GM12878 (cell line): ENCODE data around the gene OPN3. TPM values are rescaled to one million over a fixed set of nuclear protein-coding genes. Genes with fewer than 3 reads are reported as not detected.

Source experiments
- ATAC-seq: fragments of 200-7000 bp; cut with Tn5 transposase; 3 replicates; pipeline ENCODE4 v1.9.1; 2020; ENCODE audit warnings: mild to moderate bottlenecking, moderate library complexity
- BruUV-seq: library from RNA; stranded (reverse); fragments of 400-500 nt; replicated peaks from 2 replicates; lab custom pipeline; 2021; lab: Mats Ljungman, UMichigan
- CTCF ChIA-PET: fragments of 300-600 bp; sonication (Branson Sonifier 250); formaldehyde crosslinking; extraction: SDS; loops from one replicate; lab custom pipeline; 2021; ENCODE audit warnings: inconsistent platforms; lab: Yijun Ruan, JAX
- POLR2A ChIA-PET: fragments of 350-600 bp; formaldehyde crosslinking; extraction: SDS; loops from one replicate; lab custom pipeline; 2021; ENCODE audit warnings: inconsistent platforms; lab: Charles Lee
- RAD21 ChIA-PET: fragments of 300-600 bp; sonication (Branson Sonifier 250); formaldehyde crosslinking; loops from one replicate; lab custom pipeline; 2023; ENCODE audit warnings: antibody characterized with exemption; ENCODE audit not compliant: unreplicated experiment; lab: Charles Lee
- SMC1A ChIA-PET: fragments of 300-600 bp; sonication (Branson Sonifier 250); formaldehyde crosslinking; loops from one replicate; lab custom pipeline; 2023; ENCODE audit not compliant: unreplicated experiment, uncharacterized antibody; lab: Charles Lee
- DNase-seq: peaks from one replicate; pipeline ENCODE4 v3.0.0-alpha.2; 2011; ENCODE audit warnings: low read depth, low spot score
- FAIRE-seq: peaks from 3 replicates; lab custom pipeline; 2011; peaks lifted over from hg19 to GRCh38; lab: Jason Lieb, UNC
- H2AFZ ChIP-seq: 2 replicates; pipeline ENCODE4 v1.6.0; 2011; ENCODE audit warnings: low read depth, low read length, control low read depth; ENCODE audit not compliant: control insufficient read depth
- H3K27ac ChIP-seq: 2 replicates; pipeline ENCODE4 v1.5.1; 2011; ENCODE audit warnings: control low read depth; ENCODE audit not compliant: control insufficient read depth, insufficient read depth
- H3K27me3 ChIP-seq, 2 experiments: replicated peaks in 1 of 2; 2 replicates each; pipeline versions ENCODE4 v1.6.0 to v1.6.1; 2011; ENCODE audit warnings: low read length in 1 of 2; ENCODE audit not compliant: control insufficient read depth in 2 of 2, insufficient read depth in 2 of 2
- H3K36me3 ChIP-seq, 2 experiments: 2 replicates each; pipeline ENCODE4 v1.5.1; 2011; ENCODE audit warnings: low read length in 1 of 2; ENCODE audit not compliant: control insufficient read depth in 2 of 2, insufficient read depth in 2 of 2
- H3K4me1 ChIP-seq: 2 replicates; pipeline ENCODE4 v1.6.1; 2011; ENCODE audit warnings: mild to moderate bottlenecking, low read length, moderate library complexity, mixed read lengths; ENCODE audit not compliant: control insufficient read depth, insufficient read depth
- H3K4me2 ChIP-seq: 2 replicates; pipeline ENCODE4 v1.6.0; 2011; ENCODE audit warnings: control low read depth; ENCODE audit not compliant: control insufficient read depth, insufficient read depth
- H3K4me3 ChIP-seq: fragments of 200-600 bp; sonication (generic); 2 replicates; pipeline ENCODE4 v1.5.1; 2016
- H3K79me2 ChIP-seq: 2 replicates; pipeline ENCODE4 v1.6.0; 2011; ENCODE audit warnings: low read length; ENCODE audit not compliant: control insufficient read depth, insufficient read depth
- H3K9ac ChIP-seq: 2 replicates; pipeline ENCODE4 v1.8.0; 2011; ENCODE audit warnings: low read length, control low read depth, mixed read lengths; ENCODE audit not compliant: control insufficient read depth, insufficient read depth
- H3K9me3 ChIP-seq: replicated peaks from 3 replicates; pipeline ENCODE4 v1.5.1; 2011; ENCODE audit warnings: mild to moderate bottlenecking, low read length; ENCODE audit not compliant: control insufficient read depth, insufficient read depth
- H4K20me1 ChIP-seq: 2 replicates; pipeline ENCODE4 v1.6.0; 2011; ENCODE audit not compliant: control insufficient read depth, insufficient read depth
- MAX ChIP-seq: IDR thresholded peaks from 2 replicates; pipeline ENCODE4 v1.6.1; 2012; ENCODE audit warnings: low read depth, low read length, improper control_type of control experiment
- MYB ChIP-seq: fragments of 150-350 bp; IDR thresholded peaks from 2 replicates; pipeline ENCODE4 v1.6.1; 2014; ENCODE audit warnings: mild to moderate bottlenecking, low read depth, low read length, borderline replicate concordance
- NR2F1 ChIP-seq: fragments of 450-650 bp; conservative IDR thresholded peaks from 2 replicates; pipeline ENCODE4 v1.6.1; 2017; ENCODE audit warnings: mild to moderate bottlenecking
- POLR2AphosphoS2 ChIP-seq: IDR thresholded peaks from 2 replicates; pipeline ENCODE4 v1.6.1; 2011; ENCODE audit warnings: low read depth, mild to moderate bottlenecking, low read length, improper control_type of control experiment, moderate library complexity
- RCOR1 ChIP-seq: conservative IDR thresholded peaks from 2 replicates; pipeline ENCODE4 v1.6.1; 2012; ENCODE audit warnings: low read depth, low read length, improper control_type of control experiment
- RFX5 ChIP-seq: IDR thresholded peaks from 2 replicates; pipeline ENCODE4 v1.6.1; 2011; ENCODE audit warnings: low read depth, low read length, improper control_type of control experiment
- SUZ12 ChIP-seq: fragments of 200-600 bp; sonication (generic); IDR thresholded peaks from one replicate; pipeline ENCODE4 v1.6.1; 2018; ENCODE audit warnings: antibody characterized with exemption, mild to moderate bottlenecking; ENCODE audit not compliant: unreplicated experiment
- USF2 ChIP-seq: IDR thresholded peaks from 2 replicates; pipeline ENCODE4 v1.6.1; 2011; ENCODE audit warnings: low read depth, low read length, improper control_type of control experiment, borderline replicate concordance
- WRNIP1 ChIP-seq: IDR thresholded peaks from 2 replicates; pipeline ENCODE4 v1.6.1; 2011; ENCODE audit warnings: low read depth, low read length, improper control_type of control experiment, borderline replicate concordance
- WGBS: methylation state at CpG from one replicate; pipeline ENCODE4 v1.1.6; 2016; ENCODE audit warnings: low lambda C conversion rate; ENCODE audit not compliant: insufficient replicate concordance, insufficient coverage; ENCODE audit errors: missing lambda C conversion rate; 5-methylcytosine and 5-hydroxymethylcytosine counted together
- in situ Hi-C: fragments of 300-500 bp; cut with MboI; formaldehyde crosslinking; loops from 9 replicates; pipeline ENCODE4 v1.14.3; 2018; ENCODE audit warnings: mixed read lengths
- intact Hi-C: fragments of 100-400 bp; cut with micrococcal nuclease; formaldehyde crosslinking; loops from one replicate; pipeline ENCODE4 v1.14.2; 2022; ENCODE audit not compliant: unreplicated experiment
- polyA plus RNA-seq, 11 experiments: library from polyadenylated mRNA; depleted of rRNA in 4 of 11; unstranded in 6 of 11; stranded (reverse) in 5 of 11; fragments of >200 nt; fragmentation: Nextera tagmentation in 4 of 11; fragmentation: Illumina TruSeq in 1 of 11; extraction: Ambion mirVana in 4 of 11; extraction: Trizol in 1 of 11; gene quantifications; 1 replicate in 1 of 11; 2 replicates in 10 of 11; pipeline versions ENCODE4 v1.2.1 to v1.2.3, GENCODE V29; 2011 to 2016; ENCODE audit warnings: inconsistent platforms in 2 of 11, missing spikeins in 2 of 11, low read depth in 1 of 11
- total RNA-seq, 4 experiments: library from RNA; depleted of rRNA in 3 of 4; stranded (reverse); fragments of >200 nt in 3 of 4; fragmentation: Illumina TruSeq in 1 of 4; extraction: Trizol in 1 of 4; gene quantifications; 2 replicates each; pipeline versions ENCODE4 v1.2.1 to v1.2.3, GENCODE V29; 2013 to 2021

OPN3 gene
- total and polyA plus RNA-seq, 10 of the 15 experiments (the other 5 are each of a cell fraction or from before 2014, with no cell fraction given), result 0.26 to 12.2 (median 7.4) TPM

- TF ChIP-seq MYB (no peak), WRNIP1 (no peak), RFX5 (no peak), RCOR1 (no peak), NR2F1 (no peak)
Measured at GRCh38 chr1:241612533-241613477, 27.4 kb downstream of the OPN3 start (continued).

GRCh38 chr1:241611736-241612135, 28.4 kb downstream of the OPN3 start:
- WGBS, result 100% methylated on average over 1 of the region's 1 CpG
- BruUV-seq, result no TSS peak
- ChIA-PET CTCF (interaction anchor here (0.6 to 4.8 kb wide), 40 partner anchors 8 to 1625 kb away, joined by 3 to 59 read pairs (median 5); partner anchors contain the start of genes EXO1, MAP1LC3C and WDR64), RAD21 (interaction anchor here (0.9 to 2.5 kb wide), 9 partner anchors 10 to 389 kb away, joined by 3 to 23 read pairs (median 5); partner anchors contain the start of genes FH and KMO), SMC1A (interaction anchor here (0.6 to 2.9 kb wide), 15 partner anchors 10 to 517 kb away, joined by 3 to 28 read pairs (median 3); partner anchors contain the start of gene KMO)
- Histone ChIP-seq H3K36me3 (no peaks in the 10 kb centered on the region), H2AFZ (no peak overlapping the region), H3K27ac (no peak overlapping the region), H3K9me3 (no peaks in the 10 kb centered on the region), H4K20me1 (no peaks in the 10 kb centered on the region), H3K4me1 (peaks cover 5% of the 10 kb centered on the region; the same call in 1 of the 2 replicates), H3K79me2 (no peaks in the 10 kb centered on the region), H3K27me3 (no peaks in the 10 kb centered on the region)
- ATAC-seq (no peak), DNase-seq (no peak)
- intact Hi-C loops (loop anchor here (2.0 to 10.0 kb wide), 6 partner anchors 79 to 877 kb away; partner anchors contain the start of genes KMO and MAP1LC3C), in situ Hi-C loops (loop anchor here (5.0 to 10.0 kb wide), 2 partner anchors 231 to 383 kb away; partner anchors contain the start of gene MAP1LC3C)
- no peak for TF ChIP-seq NR2F1
- no peak for TF ChIP-seq USF2
- TF ChIP-seq POLR2AphosphoS2, result no peak
- no peak for TF ChIP-seq MYB
- TF ChIP-seq SUZ12, result no peak
- no peak for TF ChIP-seq MAX
- TF ChIP-seq, all 136 proteins: peak for 0
- no peak overlapping the region for H3K4me2 ChIP-seq
- POLR2A ChIA-PET, result interaction anchor here (0.6 kb wide), 2 partner anchors 21 to 221 kb away, joined by 3 to 6 read pairs; no protein-coding TSS in a partner anchor
- no peak for FAIRE-seq
- no peak overlapping the region for H3K9ac ChIP-seq
- no peak overlapping the region for H3K4me3 ChIP-seq
